Esophagus muscularis mucosa (tissue), 4 donors: ENCODE measurements around the gene FAS. TPM values are rescaled to one million over a fixed set of nuclear protein-coding genes. Genes with fewer than 3 reads are reported as not detected.

Experiments used
- DNase-seq: peaks from one replicate; pipeline ENCODE4 v3.0.0-alpha.2; 2017; ENCODE audit errors: extremely low spot score
- H3K27ac ChIP-seq, 4 donors: fragments of 200-600 bp; sonication (generic); replicated peaks in 1 of 4; 1 replicate in 3 of 4; 2 replicates in 1 of 4; pipeline ENCODE4 v1.5.1; 2016 to 2019; ENCODE audit warnings: mild to moderate bottlenecking in 1 of 4
- H3K27me3 ChIP-seq, 4 donors: fragments of 200-600 bp; sonication (generic); one replicate each; pipeline versions ENCODE4 v1.5.1 to v1.6.0; 2016 to 2019
- H3K36me3 ChIP-seq, 4 donors: fragments of 200-600 bp; sonication (generic); one replicate each; pipeline ENCODE4 v1.5.1; 2016 to 2019
- H3K4me1 ChIP-seq, 4 donors: fragments of 200-600 bp; sonication (generic); one replicate each; pipeline ENCODE4 v1.5.1; 2016 to 2019
- H3K4me3 ChIP-seq, 4 donors: fragments of 200-600 bp; sonication (generic); 1 replicate in 2 of 4; 2 replicates in 2 of 4; pipeline ENCODE4 v1.5.1; 2016 to 2019; ENCODE audit warnings: mild to moderate bottlenecking in 4 of 4, moderate library complexity in 1 of 4
- H3K9me3 ChIP-seq, 4 donors: fragments of 200-600 bp; sonication (generic); 1 replicate in 3 of 4; 2 replicates in 1 of 4; pipeline ENCODE4 v1.5.1; 2016 to 2019
- CTCF ChIP-seq, 3 experiments: fragments of 200-600 bp in 2 of 3; fragments of 450-650 bp in 1 of 3; sonication (generic) in 2 of 3; IDR thresholded peaks; one replicate each; pipeline ENCODE4 v1.5.1; 2017 to 2019; ENCODE audit warnings: antibody characterized with exemption in 3 of 3, mild to moderate bottlenecking in 2 of 3, moderate library complexity in 1 of 3
- EP300 ChIP-seq: sonication (generic); formaldehyde crosslinking; IDR thresholded peaks from one replicate; pipeline ENCODE4 v1.6.1; 2017; ENCODE audit warnings: antibody characterized with exemption
- POLR2A ChIP-seq: fragments of 450-650 bp; IDR thresholded peaks from one replicate; pipeline ENCODE4 v1.6.1; 2017; ENCODE audit warnings: antibody characterized with exemption, moderate library complexity, mild to moderate bottlenecking, low read depth
- POLR2AphosphoS5 ChIP-seq, 2 donors: sonication (generic); formaldehyde crosslinking; IDR thresholded peaks; one replicate each; pipeline ENCODE4 v1.6.1; 2017; ENCODE audit warnings: antibody characterized with exemption in 2 of 2
- WGBS: methylation state at CpG from one replicate; pipeline ENCODE4 v1.1.5; 2018; 5-methylcytosine and 5-hydroxymethylcytosine counted together
- intact Hi-C: fragments of 100-400 bp; cut with DNase I; formaldehyde crosslinking; loops from one replicate; pipeline ENCODE4 v1.15.1; 2023
- total RNA-seq, 4 donors: library from RNA; depleted of rRNA; stranded (reverse); fragments of >200 nt; gene quantifications; one replicate each; pipeline versions ENCODE4 v1.1.0 to v1.2.1, GENCODE V29; 2016

Gene FAS
- 10 to 100 TPM; 16.6 to 27.5 (median 18.7) TPM for total RNA-seq

- Histone ChIP-seq H3K27me3 (no peaks in the 10 kb centered on the region), H3K4me1 (peaks cover 8 to 77% (median 72%) of the 10 kb centered on the region in 4 donors), H3K36me3 (no peaks in the 10 kb centered on the region), H3K4me3 (peak within 1 kb of the TSS; percentile 87 to 99 (median 90)), H3K27ac (peak within 1 kb of the TSS; percentile 93 to 98 (median 97)), H3K9me3 (no peaks in the 10 kb centered on the region)
- peak; percentile 53 to 75 for TF ChIP-seq POLR2AphosphoS5 (IDR thresholded peaks at IDR 0.05)
- TF ChIP-seq CTCF (IDR thresholded peaks at IDR 0.05), result no peak
- TF ChIP-seq POLR2A, result peak; percentile 23
- intact Hi-C loops, result loop anchor here (2.0 kb wide), 1 partner anchor 110 kb away; the partner anchor contains the start of gene STAMBPL1
- DNase-seq, result peak; percentile 94
- WGBS, result under 1% methylated on average over 28 of the region's 51 CpGs
Measured at GRCh38 chr10:88990384-88991160, at the start of gene FAS. FAS (plus strand) TSS chr10:88990798; CDS start chr10:88990877, 79 bp downstream.

GRCh38 chr10:88941026-88941425, 49.6 kb upstream of the FAS start:
- DNase-seq, result no peak
- H3K27me3 ChIP-seq, result no peaks in the 10 kb centered on the region
- peaks cover 0 to 92% (median 86%) of the 10 kb centered on the region in 4 donors for H3K4me1 ChIP-seq
- 23% methylated on average over 6 of the region's 6 CpGs for WGBS
- intact Hi-C loops, result no loop called here
- H3K4me3 ChIP-seq, result no peak overlapping the region
- H3K9me3 ChIP-seq, result no peaks in the 10 kb centered on the region
- TF ChIP-seq EP300 (no peak), POLR2AphosphoS5 (IDR thresholded peaks at IDR 0.05) (peak in 1 of 2 donors; percentile 78)
- peak overlapping the region; percentile 76 to 96 (median 92) for H3K27ac ChIP-seq
- peaks cover 48 to 100% (median 90%) of the 10 kb centered on the region in 4 donors for H3K36me3 ChIP-seq

- Histone ChIP-seq H3K9me3 (no peaks in the 10 kb centered on the region), H3K4me3 (peak overlapping the region in 1 of 4 donors; percentile 3), H3K27ac (peak overlapping the region; percentile 76 to 96 (median 92)), H3K27me3 (no peaks in the 10 kb centered on the region), H3K36me3 (peaks cover 39 to 100% (median 74%) of the 10 kb centered on the region in 4 donors), H3K4me1 (peaks cover 0 to 91% (median 87%) of the 10 kb centered on the region in 4 donors)
- no peak for DNase-seq
- intact Hi-C loops, result no loop called here
- TF ChIP-seq EP300, result no peak
- peak in 1 of 2 donors; percentile 80 for TF ChIP-seq POLR2AphosphoS5 (IDR thresholded peaks at IDR 0.05)
- no peak for TF ChIP-seq POLR2A
- 33% methylated on average over 3 of the region's 3 CpGs for WGBS
Measured at GRCh38 chr10:88943778-88944177, 46.8 kb upstream of the FAS start.

- Histone ChIP-seq H3K9me3 (no peaks in the 10 kb centered on the region), H3K4me1 (peaks cover 0 to 83% (median 81%) of the 10 kb centered on the region in 4 donors), H3K27ac (peak overlapping the region; percentile 76 to 96 (median 92)), H3K4me3 (peak overlapping the region in 2 of 4 donors; percentile 3 to 15), H3K36me3 (peaks cover 29 to 91% (median 64%) of the 10 kb centered on the region in 4 donors), H3K27me3 (no peaks in the 10 kb centered on the region)
- no peak for DNase-seq
- intact Hi-C loops, result no loop called here
- 36% methylated on average over 3 of the region's 3 CpGs for WGBS
- no peak for TF ChIP-seq POLR2AphosphoS5 (IDR thresholded peaks at IDR 0.05)
- no peak for TF ChIP-seq EP300
- no peak for TF ChIP-seq POLR2A
- no peak for TF ChIP-seq CTCF (IDR thresholded peaks at IDR 0.05)
Measured at GRCh38 chr10:88944813-88945212, 45.8 kb upstream of the FAS start.

GRCh38 chr10:88946200-88946599, 44.4 kb upstream of the FAS start:
- intact Hi-C loops, result no loop called here
- no peak for TF ChIP-seq EP300
- TF ChIP-seq POLR2AphosphoS5 (IDR thresholded peaks at IDR 0.05), result peak in 1 of 2 donors; percentile 2
- H3K27me3 ChIP-seq, result no peaks in the 10 kb centered on the region
- no peak for DNase-seq
- 48% methylated on average over 1 of the region's 1 CpG for WGBS
- H3K9me3 ChIP-seq, result no peaks in the 10 kb centered on the region
- peaks cover 17 to 78% (median 50%) of the 10 kb centered on the region in 4 donors for H3K36me3 ChIP-seq
- peak overlapping the region in 3 of 4 donors; percentile 24 to 60 (median 25) for H3K4me3 ChIP-seq
- peaks cover 10 to 82% (median 69%) of the 10 kb centered on the region in 4 donors for H3K4me1 ChIP-seq
- peak overlapping the region; percentile 64 to 96 (median 92) for H3K27ac ChIP-seq

- DNase-seq, result no peak
- Histone ChIP-seq H3K27me3 (no peaks in the 10 kb centered on the region), H3K36me3 (peaks cover 8 to 69% (median 42%) of the 10 kb centered on the region in 4 donors), H3K9me3 (no peaks in the 10 kb centered on the region), H3K4me1 (peaks cover 11 to 81% (median 60%) of the 10 kb centered on the region in 4 donors), H3K4me3 (peak overlapping the region; percentile 54 to 70 (median 64)), H3K27ac (peak overlapping the region; percentile 91 to 96 (median 94))
- intact Hi-C loops, result no loop called here
- TF ChIP-seq POLR2AphosphoS5 (IDR thresholded peaks at IDR 0.05) (peak in 1 of 2 donors; percentile 74), CTCF (IDR thresholded peaks at IDR 0.05) (no peak)
- WGBS, result 54% methylated on average over 6 of the region's 6 CpGs
Measured at GRCh38 chr10:88946965-88947590, 43.5 kb upstream of the FAS start.
